ENCODE data around the gene ADAMTS17. TPM values are rescaled to one million over a fixed set of nuclear protein-coding genes. Genes with fewer than 3 reads are reported as not detected.

Gene ADAMTS17
- total RNA-seq, 2 experiments from 2014 or later: 5.6 to 7.3 TPM

DNA sequence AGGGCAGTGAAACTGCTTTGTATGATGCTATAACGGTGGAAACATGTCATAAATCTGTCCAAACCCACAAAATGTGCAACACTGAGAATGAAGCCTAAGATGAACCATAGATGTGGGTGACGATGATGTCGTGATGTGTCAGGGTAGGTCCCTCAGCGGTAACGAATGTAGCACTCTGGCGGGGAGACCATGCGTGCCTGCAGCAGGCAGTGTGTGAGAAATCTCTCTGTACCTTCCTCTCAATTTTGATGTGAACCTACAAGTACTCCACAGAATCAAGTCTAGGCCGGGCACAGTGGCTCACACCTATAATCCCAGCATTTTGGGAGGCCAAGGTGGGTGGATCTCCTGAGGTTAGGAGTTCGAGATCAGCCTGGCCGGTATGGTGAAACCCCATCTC, 340.4 kb downstream of the ADAMTS17 start:
- POLR2A ChIA-PET: no interaction called here

DNA sequence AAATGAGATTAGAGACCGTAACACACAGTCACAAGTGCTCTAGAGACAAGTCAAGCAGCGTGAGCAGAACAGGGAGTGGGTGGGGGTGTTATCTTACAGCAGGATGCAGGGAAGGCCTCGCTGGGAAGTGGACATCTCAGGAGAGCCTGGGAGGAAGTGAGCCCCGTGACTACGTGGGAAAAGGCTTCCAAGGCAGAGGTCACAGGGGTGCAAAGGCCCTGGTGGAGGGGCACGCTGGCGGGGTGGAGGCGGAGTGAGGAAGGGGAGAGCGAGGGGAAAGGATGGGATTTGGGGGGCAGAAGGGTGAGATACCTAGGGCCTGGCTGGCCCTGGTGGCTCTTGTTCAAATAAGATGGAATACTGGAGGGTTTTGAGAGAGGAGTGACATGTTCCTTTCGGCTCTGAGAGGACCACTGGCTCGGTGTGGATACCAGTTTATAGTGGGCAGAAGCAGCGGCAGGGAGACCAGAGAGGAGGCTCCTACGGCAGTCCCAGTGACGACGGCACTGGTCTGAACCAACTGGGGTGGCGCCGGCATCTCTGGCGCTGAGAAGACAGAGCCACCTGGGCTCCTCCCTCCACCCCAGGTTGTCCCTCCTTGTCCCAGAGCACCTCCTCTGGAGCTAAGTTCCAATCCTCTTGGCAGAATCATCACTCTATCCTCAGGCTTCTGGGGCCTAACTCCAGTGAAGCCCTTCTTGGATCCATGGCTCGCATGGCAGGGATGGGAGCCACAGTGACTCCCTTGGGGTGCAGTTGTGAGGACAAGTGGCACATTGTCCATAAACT, 342.3 kb downstream of the ADAMTS17 start:
- POLR2A ChIA-PET: no interaction called here
- DNase-seq (peak; percentile 17), ATAC-seq (ENCODE audit: low read depth) (no peak)
- Mint-ChIP-seq H3K4me3 (no peak overlapping the region), H3K9me3 (no peaks in the 10 kb centered on the region), H3K36me3 (no peaks in the 10 kb centered on the region), H3K4me1 (no peaks in the 10 kb centered on the region), H3K27ac (no peak overlapping the region), H3K27me3 (peaks cover 1% of the 10 kb centered on the region)

More for the DNA sequence above, 340.4 kb downstream of the ADAMTS17 start:
- no peaks in the 10 kb centered on the region for H3K36me3 Mint-ChIP-seq
- H3K9me3 Mint-ChIP-seq: no peaks in the 10 kb centered on the region
- no peak for DNase-seq
- no peaks in the 10 kb centered on the region for H3K4me1 Mint-ChIP-seq
- peaks cover 1% of the 10 kb centered on the region for H3K27me3 Mint-ChIP-seq
- H3K27ac Mint-ChIP-seq: no peak overlapping the region
- no peak overlapping the region for H3K4me3 Mint-ChIP-seq
- no peak for ATAC-seq (ENCODE audit: low read depth)

DNA sequence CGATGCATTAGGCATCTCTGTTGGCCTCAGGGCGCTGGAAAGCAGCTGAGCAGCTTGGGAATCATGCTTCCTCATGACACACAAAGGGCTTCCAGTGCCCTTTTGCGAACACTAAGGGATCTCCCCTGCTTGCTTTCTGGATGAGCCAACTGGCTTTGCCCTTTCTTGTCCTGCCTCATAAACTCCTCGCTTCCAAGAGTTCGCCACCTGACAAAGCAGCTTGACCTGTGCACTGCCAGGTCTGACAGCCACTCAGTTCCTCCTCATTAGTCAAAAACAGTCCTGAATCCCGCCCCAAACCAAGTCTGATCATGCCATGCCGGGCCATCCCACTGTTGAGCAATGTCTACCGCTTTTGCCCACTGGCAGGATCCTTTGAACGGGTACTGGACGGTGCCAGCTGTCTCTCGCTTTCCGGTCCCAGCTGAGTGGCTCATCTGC, 343.1 kb downstream of the ADAMTS17 start:
- ATAC-seq (ENCODE audit: low read depth): no peak
- Mint-ChIP-seq H3K4me1 (no peaks in the 10 kb centered on the region), H3K27me3 (peaks cover 1% of the 10 kb centered on the region), H3K27ac (no peak overlapping the region), H3K4me3 (no peak overlapping the region), H3K36me3 (no peaks in the 10 kb centered on the region), H3K9me3 (no peaks in the 10 kb centered on the region)
- DNase-seq: peak; percentile 19
- POLR2A ChIA-PET: no interaction called here

DNA sequence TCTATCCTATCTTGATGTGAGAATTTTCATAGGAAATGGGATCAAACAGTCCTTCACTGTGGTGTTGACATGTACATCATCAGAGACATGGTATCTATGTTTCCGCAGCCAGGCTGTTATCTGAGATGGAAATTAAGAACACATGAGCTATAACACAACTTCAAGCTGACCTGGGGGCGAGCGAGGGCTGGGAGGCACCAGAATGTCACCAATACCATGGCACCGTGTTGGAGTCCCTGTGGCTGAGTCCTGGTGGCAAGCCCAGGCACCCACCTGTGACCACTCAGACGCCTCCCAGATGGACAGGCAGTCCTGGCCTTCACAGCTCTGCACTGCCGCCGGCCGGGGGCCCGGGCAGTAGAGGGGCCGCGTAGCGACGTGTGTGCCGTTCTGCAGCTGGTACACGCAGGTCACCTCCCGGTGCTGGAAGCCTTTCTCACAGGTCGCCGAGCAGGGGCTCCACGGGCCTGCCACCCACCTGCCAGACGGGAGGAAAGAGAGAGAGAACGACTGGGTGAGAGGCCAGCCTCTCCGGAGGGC, 344.6 kb downstream of the ADAMTS17 start:
- POLR2A ChIA-PET: no interaction called here
- Mint-ChIP-seq H3K27ac (no peak overlapping the region), H3K4me3 (no peak overlapping the region), H3K27me3 (no peaks in the 10 kb centered on the region), H3K4me1 (no peaks in the 10 kb centered on the region), H3K36me3 (no peaks in the 10 kb centered on the region), H3K9me3 (no peaks in the 10 kb centered on the region)
- ATAC-seq (ENCODE audit: low read depth): no peak
- DNase-seq: peak; percentile 20

DNA sequence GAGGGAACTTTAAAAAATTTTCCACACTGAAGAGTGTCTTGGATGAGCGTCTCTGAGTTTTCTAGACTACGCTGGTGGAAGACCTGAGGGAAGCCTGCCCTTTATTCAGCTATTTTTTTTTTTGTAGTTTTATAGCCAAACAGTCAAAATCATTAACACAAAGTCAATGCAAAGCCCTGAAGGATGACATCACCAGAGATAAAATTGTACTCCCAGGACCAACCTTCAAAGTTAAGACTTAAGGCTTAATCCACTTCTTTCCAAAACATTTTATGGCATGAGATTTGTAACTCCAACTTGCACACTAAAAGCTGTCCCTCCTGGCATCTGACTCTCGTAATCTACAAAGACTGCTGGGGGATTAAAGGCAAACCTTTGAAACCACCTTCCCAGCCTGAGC, 345.1 kb downstream of the ADAMTS17 start:
- POLR2A ChIA-PET: no interaction called here
- Mint-ChIP-seq H3K36me3 (no peaks in the 10 kb centered on the region), H3K9me3 (no peaks in the 10 kb centered on the region), H3K27ac (no peak overlapping the region), H3K4me1 (no peaks in the 10 kb centered on the region), H3K4me3 (no peak overlapping the region), H3K27me3 (no peaks in the 10 kb centered on the region)
- DNase-seq (no peak), ATAC-seq (ENCODE audit: low read depth) (no peak)

DNA sequence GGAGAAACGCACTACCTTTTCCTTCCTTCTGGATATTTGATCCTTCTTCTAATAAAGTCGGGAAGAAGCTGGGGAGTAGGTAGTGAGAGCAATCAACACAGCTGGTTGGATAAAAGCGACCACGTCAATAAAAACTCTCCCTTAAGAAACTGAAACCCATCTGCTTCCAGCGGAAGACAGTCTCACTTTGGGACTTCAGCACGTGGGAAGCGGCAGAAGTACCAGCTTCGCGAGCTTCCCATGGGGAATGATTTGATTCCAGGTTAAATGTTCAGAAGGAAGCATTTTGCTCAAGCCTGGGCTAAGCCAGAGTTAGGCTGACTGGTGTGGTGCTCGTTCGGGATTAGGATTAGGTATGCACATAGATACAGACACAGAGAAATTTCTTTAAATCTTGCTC, 346.2 kb downstream of the ADAMTS17 start:
- no peak overlapping the region for H3K4me3 Mint-ChIP-seq
- H3K4me1 Mint-ChIP-seq: no peaks in the 10 kb centered on the region
- no peaks in the 10 kb centered on the region for H3K9me3 Mint-ChIP-seq
- no peaks in the 10 kb centered on the region for H3K36me3 Mint-ChIP-seq
- no peaks in the 10 kb centered on the region for H3K27me3 Mint-ChIP-seq
- ATAC-seq (ENCODE audit: low read depth) (no peak), DNase-seq (no peak)
- H3K27ac Mint-ChIP-seq: no peak overlapping the region
- POLR2A ChIA-PET: no interaction called here

DNA sequence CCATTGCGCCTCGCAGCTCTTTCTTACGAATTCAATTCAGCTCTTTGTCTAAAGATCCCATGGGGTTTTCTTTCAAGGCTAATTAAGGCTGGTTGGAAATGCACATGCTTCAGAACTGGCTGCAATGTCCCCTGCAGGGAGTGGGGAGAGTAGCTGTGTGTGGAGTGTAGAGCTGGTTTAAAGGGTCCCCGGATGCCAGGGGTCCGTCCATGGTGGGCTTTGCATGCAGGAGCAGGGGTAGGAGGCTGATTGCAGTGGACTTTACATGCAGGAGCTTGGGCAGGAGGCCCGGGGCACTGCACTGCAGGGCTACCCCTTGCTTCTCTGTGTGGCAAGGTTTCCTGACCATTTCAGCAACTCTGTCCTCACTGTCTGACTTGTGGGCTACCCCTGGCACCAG, 346.9 kb downstream of the ADAMTS17 start:
- Mint-ChIP-seq H3K27ac (no peak overlapping the region), H3K4me1 (no peaks in the 10 kb centered on the region), H3K27me3 (no peaks in the 10 kb centered on the region), H3K36me3 (no peaks in the 10 kb centered on the region), H3K9me3 (no peaks in the 10 kb centered on the region), H3K4me3 (no peak overlapping the region)
- POLR2A ChIA-PET: no interaction called here
- ATAC-seq (ENCODE audit: low read depth) (no peak), DNase-seq (peak; percentile 7)

DNA sequence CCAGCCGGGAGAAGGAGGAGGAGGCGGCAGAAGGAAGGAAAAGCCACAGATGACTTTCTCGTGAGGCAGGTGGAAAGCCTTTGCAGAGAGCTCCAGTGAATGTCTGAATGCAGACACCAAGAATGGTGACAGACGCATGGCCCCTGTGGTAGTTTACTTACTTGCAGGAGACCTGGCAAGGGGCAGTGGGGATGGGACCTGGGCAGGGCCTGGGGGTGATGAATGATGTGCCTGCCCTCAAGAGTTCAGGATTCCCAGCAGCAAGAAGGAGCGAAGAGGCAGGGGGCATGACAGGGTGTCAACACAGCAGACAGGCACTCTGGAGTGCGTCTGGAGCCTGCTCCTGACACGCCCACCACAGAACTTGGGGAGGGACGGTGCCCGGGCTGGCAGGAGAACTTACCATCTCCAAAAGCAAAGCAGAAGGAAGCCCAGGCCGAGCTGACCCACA, 348.1 kb downstream of the ADAMTS17 start:
- H3K9me3 Mint-ChIP-seq: no peaks in the 10 kb centered on the region
- no peak overlapping the region for H3K27ac Mint-ChIP-seq
- POLR2A ChIA-PET: no interaction called here
- ATAC-seq (ENCODE audit: low read depth): no peak
- no peaks in the 10 kb centered on the region for H3K36me3 Mint-ChIP-seq
- H3K4me1 Mint-ChIP-seq: no peaks in the 10 kb centered on the region
- H3K27me3 Mint-ChIP-seq: no peaks in the 10 kb centered on the region
- H3K4me3 Mint-ChIP-seq: no peak overlapping the region
- peak; percentile 5 for DNase-seq

DNA sequence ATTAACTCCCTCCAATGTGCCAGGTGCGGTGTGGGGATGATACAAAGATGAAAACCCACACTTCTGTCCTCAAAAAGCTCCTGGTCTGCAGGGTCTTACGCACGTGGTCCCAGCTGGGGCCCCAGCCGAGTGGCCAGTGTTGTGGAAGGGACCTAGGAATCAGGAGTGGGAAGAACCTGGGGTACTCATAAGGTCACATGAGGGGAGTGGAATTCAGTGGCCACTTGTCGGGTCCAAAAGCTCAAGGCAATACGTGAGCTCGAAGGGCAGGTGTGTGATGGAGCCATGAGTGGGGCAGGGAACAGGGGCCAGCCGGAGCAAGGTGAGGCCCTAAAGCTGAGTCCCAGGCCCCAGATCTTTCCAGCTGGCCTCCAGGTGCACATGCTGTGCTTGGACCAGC, 348.5 kb downstream of the ADAMTS17 start:
- Mint-ChIP-seq H3K27me3 (no peaks in the 10 kb centered on the region), H3K36me3 (no peaks in the 10 kb centered on the region), H3K4me3 (no peak overlapping the region), H3K9me3 (peaks cover under 1% of the 10 kb centered on the region), H3K27ac (no peak overlapping the region), H3K4me1 (no peaks in the 10 kb centered on the region)
- POLR2A ChIA-PET: no interaction called here
- ATAC-seq (ENCODE audit: low read depth) (no peak), DNase-seq (peak; percentile 7)

DNA sequence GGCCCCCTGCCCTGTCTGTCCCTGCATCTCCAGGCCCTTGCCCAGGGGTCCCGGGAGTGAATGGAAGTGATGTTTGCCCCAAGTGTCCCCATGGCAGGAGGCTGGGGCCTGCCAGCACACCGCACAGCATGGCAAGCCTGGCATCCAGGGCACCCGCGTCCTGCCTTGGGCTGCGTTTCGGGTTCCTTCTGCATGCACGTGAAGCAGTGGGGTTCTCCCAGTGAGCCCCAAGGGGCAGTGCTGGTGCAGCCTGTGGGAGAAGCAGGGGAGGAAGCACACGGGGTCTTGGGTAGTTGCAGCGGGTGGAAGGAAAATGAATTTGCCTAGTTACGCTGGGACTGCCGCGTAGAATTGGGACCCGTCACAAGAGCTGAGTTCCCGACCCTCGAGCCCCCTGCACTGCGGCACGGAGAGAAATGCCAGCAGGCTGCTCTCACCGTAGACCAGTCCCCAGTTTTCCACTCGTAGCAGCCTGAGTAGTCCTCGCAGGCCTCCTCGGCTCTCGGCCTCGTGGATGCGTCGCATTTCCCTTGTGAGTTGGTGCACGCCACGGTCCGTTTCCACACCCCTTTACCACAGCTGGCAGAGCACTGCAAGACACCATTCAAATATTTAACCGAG, 349.1 kb downstream of the ADAMTS17 start:
- Mint-ChIP-seq H3K9me3 (peaks cover 2% of the 10 kb centered on the region), H3K27ac (no peak overlapping the region), H3K4me1 (no peaks in the 10 kb centered on the region), H3K27me3 (no peaks in the 10 kb centered on the region), H3K4me3 (no peak overlapping the region), H3K36me3 (no peaks in the 10 kb centered on the region)
- ATAC-seq (ENCODE audit: low read depth): no peak
- peak; percentile 14 for DNase-seq
- POLR2A ChIA-PET: no interaction called here

DNA sequence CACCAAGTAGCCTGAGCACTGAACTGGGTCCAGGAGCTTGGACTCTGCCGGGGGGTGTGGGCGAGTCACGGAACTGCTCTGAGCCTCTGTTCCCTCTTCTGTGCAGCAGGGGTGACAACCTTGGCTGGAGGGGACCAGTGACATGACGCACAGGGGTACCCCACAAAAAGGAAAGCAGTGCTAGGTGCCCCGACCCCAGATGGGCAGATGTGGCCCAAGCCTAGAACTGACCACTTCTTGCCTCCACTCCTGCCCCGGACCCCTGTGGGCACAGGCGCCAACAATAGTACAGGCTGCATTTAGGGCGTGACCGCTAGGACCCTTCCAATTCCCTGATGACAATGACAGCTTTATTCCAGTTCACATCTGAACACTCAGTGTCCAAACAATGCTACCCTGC, 352.7 kb downstream of the ADAMTS17 start:
- ATAC-seq (ENCODE audit: low read depth): no peak
- H3K36me3 Mint-ChIP-seq: no peaks in the 10 kb centered on the region
- peaks cover 2% of the 10 kb centered on the region for H3K9me3 Mint-ChIP-seq
- no peak for DNase-seq
- H3K27ac Mint-ChIP-seq: no peak overlapping the region
- no peaks in the 10 kb centered on the region for H3K4me1 Mint-ChIP-seq
- H3K27me3 Mint-ChIP-seq: no peaks in the 10 kb centered on the region
- POLR2A ChIA-PET: no interaction called here
- no peak overlapping the region for H3K4me3 Mint-ChIP-seq

DNA sequence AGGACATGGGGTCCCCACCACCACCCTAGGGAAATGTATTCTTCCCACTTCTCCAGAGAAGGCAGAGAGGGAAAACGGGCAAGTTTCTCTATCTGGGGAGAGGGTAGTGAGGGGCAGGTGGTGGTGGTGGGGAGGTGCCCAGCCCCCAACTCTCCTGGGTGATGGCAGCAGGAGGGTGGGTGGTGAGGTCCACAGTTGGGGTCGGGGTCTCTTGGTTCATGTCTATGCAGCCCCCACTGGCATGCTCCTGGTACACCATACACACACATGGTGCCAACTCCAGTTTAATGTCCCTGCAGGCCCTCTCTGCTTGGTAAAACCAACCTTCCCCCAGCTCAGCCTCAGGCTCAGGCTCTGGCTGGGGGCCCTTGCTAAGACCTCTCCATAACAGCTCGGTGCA, 354.1 kb downstream of the ADAMTS17 start:
- H3K27ac Mint-ChIP-seq: no peak overlapping the region
- POLR2A ChIA-PET: no interaction called here
- no peaks in the 10 kb centered on the region for H3K36me3 Mint-ChIP-seq

DNA sequence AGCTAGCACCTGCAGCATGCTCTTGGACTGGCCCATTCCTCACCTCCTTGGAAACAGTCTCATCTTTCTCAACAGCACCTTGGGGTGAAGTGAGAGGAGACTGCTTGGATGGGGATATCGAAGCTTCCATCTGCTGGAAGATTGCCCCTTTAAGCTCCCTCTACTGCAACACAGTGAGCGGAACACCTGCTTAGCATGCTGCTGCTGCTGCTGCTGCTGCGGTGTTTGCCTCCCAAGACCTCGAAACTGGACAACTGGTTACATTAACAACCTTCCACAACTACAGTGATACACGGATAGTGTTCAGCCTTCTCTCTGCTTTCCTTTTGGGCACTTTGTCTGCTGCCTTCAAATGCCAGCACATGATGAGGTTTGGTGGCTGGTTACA, 354.7 kb downstream of the ADAMTS17 start:
- POLR2A ChIA-PET: no interaction called here
- Mint-ChIP-seq H3K4me1 (no peaks in the 10 kb centered on the region), H3K4me3 (no peak overlapping the region), H3K27me3 (no peaks in the 10 kb centered on the region), H3K27ac (no peak overlapping the region), H3K9me3 (peaks cover 2% of the 10 kb centered on the region), H3K36me3 (no peaks in the 10 kb centered on the region)
- DNase-seq: no peak
- no peak for ATAC-seq (ENCODE audit: low read depth)

More for the DNA sequence above, 354.1 kb downstream of the ADAMTS17 start:
- Mint-ChIP-seq H3K4me1 (no peaks in the 10 kb centered on the region), H3K9me3 (peaks cover 2% of the 10 kb centered on the region), H3K27me3 (no peaks in the 10 kb centered on the region), H3K4me3 (no peak overlapping the region)
- ATAC-seq (ENCODE audit: low read depth) (no peak), DNase-seq (no peak)
